GM12878 (cell line): ENCODE measurements around the gene PTPRD. TPM values are rescaled to one million over a fixed set of nuclear protein-coding genes. Genes with fewer than 3 reads are reported as not detected.

Source experiments
- ATAC-seq: fragments of 200-7000 bp; cut with Tn5 transposase; 3 replicates; pipeline ENCODE4 v1.9.1; 2020; ENCODE audit warnings: mild to moderate bottlenecking, moderate library complexity
- BruUV-seq: library from RNA; stranded (reverse); fragments of 400-500 nt; replicated peaks from 2 replicates; lab custom pipeline; 2021; lab: Mats Ljungman, UMichigan
- CTCF ChIA-PET: fragments of 300-600 bp; sonication (Branson Sonifier 250); formaldehyde crosslinking; extraction: SDS; loops from one replicate; lab custom pipeline; 2021; ENCODE audit warnings: inconsistent platforms; lab: Yijun Ruan, JAX
- POLR2A ChIA-PET: fragments of 350-600 bp; formaldehyde crosslinking; extraction: SDS; loops from one replicate; lab custom pipeline; 2021; ENCODE audit warnings: inconsistent platforms; lab: Charles Lee
- RAD21 ChIA-PET: fragments of 300-600 bp; sonication (Branson Sonifier 250); formaldehyde crosslinking; loops from one replicate; lab custom pipeline; 2023; ENCODE audit warnings: antibody characterized with exemption; ENCODE audit not compliant: unreplicated experiment; lab: Charles Lee
- SMC1A ChIA-PET: fragments of 300-600 bp; sonication (Branson Sonifier 250); formaldehyde crosslinking; loops from one replicate; lab custom pipeline; 2023; ENCODE audit not compliant: unreplicated experiment, uncharacterized antibody; lab: Charles Lee
- DNase-seq: peaks from one replicate; pipeline ENCODE4 v3.0.0-alpha.2; 2011; ENCODE audit warnings: low read depth, low spot score
- FAIRE-seq: peaks from 3 replicates; lab custom pipeline; 2011; peaks lifted over from hg19 to GRCh38; lab: Jason Lieb, UNC
- H2AFZ ChIP-seq: 2 replicates; pipeline ENCODE4 v1.6.0; 2011; ENCODE audit warnings: low read depth, low read length, control low read depth; ENCODE audit not compliant: control insufficient read depth
- H3K27ac ChIP-seq: 2 replicates; pipeline ENCODE4 v1.5.1; 2011; ENCODE audit warnings: control low read depth; ENCODE audit not compliant: control insufficient read depth, insufficient read depth
- H3K27me3 ChIP-seq, 2 experiments: replicated peaks in 1 of 2; 2 replicates each; pipeline versions ENCODE4 v1.6.0 to v1.6.1; 2011; ENCODE audit warnings: low read length in 1 of 2; ENCODE audit not compliant: control insufficient read depth in 2 of 2, insufficient read depth in 2 of 2
- H3K36me3 ChIP-seq, 2 experiments: 2 replicates each; pipeline ENCODE4 v1.5.1; 2011; ENCODE audit warnings: low read length in 1 of 2; ENCODE audit not compliant: control insufficient read depth in 2 of 2, insufficient read depth in 2 of 2
- H3K4me1 ChIP-seq: 2 replicates; pipeline ENCODE4 v1.6.1; 2011; ENCODE audit warnings: mild to moderate bottlenecking, low read length, moderate library complexity, mixed read lengths; ENCODE audit not compliant: control insufficient read depth, insufficient read depth
- H3K4me2 ChIP-seq: 2 replicates; pipeline ENCODE4 v1.6.0; 2011; ENCODE audit warnings: control low read depth; ENCODE audit not compliant: control insufficient read depth, insufficient read depth
- H3K4me3 ChIP-seq: fragments of 200-600 bp; sonication (generic); 2 replicates; pipeline ENCODE4 v1.5.1; 2016
- H3K79me2 ChIP-seq: 2 replicates; pipeline ENCODE4 v1.6.0; 2011; ENCODE audit warnings: low read length; ENCODE audit not compliant: control insufficient read depth, insufficient read depth
- H3K9ac ChIP-seq: 2 replicates; pipeline ENCODE4 v1.8.0; 2011; ENCODE audit warnings: low read length, control low read depth, mixed read lengths; ENCODE audit not compliant: control insufficient read depth, insufficient read depth
- H3K9me3 ChIP-seq: replicated peaks from 3 replicates; pipeline ENCODE4 v1.5.1; 2011; ENCODE audit warnings: mild to moderate bottlenecking, low read length; ENCODE audit not compliant: control insufficient read depth, insufficient read depth
- H4K20me1 ChIP-seq: 2 replicates; pipeline ENCODE4 v1.6.0; 2011; ENCODE audit not compliant: control insufficient read depth, insufficient read depth
- ATF7 ChIP-seq: fragments of 450-650 bp; IDR thresholded peaks from 2 replicates; pipeline ENCODE4 v1.6.1; 2016; ENCODE audit warnings: low read depth, mild to moderate bottlenecking
- GATAD2B ChIP-seq: fragments of 450-650 bp; conservative IDR thresholded peaks from 2 replicates; pipeline ENCODE4 v1.6.1; 2017; ENCODE audit warnings: low read depth, mild to moderate bottlenecking, moderate library complexity
- KLF5 ChIP-seq: fragments of 450-650 bp; IDR thresholded peaks from 2 replicates; pipeline ENCODE4 v1.6.1; 2014; ENCODE audit warnings: mild to moderate bottlenecking; ENCODE audit not compliant: partially characterized antibody
- MYC ChIP-seq: IDR thresholded peaks from 2 replicates; pipeline ENCODE4 v1.6.1; 2011; ENCODE audit warnings: mild to moderate bottlenecking, low read length, moderate library complexity, inconsistent platforms; ENCODE audit not compliant: insufficient read depth, insufficient replicate concordance, insufficient read length, severe bottlenecking
- RAD21 ChIP-seq: IDR thresholded peaks from 2 replicates; pipeline ENCODE4 v1.6.1; 2011; ENCODE audit warnings: mild to moderate bottlenecking, low read depth, low read length, moderate library complexity; ENCODE audit not compliant: insufficient read depth
- SKIL ChIP-seq: fragments of 450-650 bp; IDR thresholded peaks from 2 replicates; pipeline ENCODE4 v1.6.1; 2017; ENCODE audit warnings: mild to moderate bottlenecking, low read depth, inconsistent platforms; ENCODE audit not compliant: poor library complexity, severe bottlenecking
- SMC3 ChIP-seq: IDR thresholded peaks from 2 replicates; pipeline ENCODE4 v1.6.1; 2011; ENCODE audit warnings: low read length, improper control_type of control experiment, borderline replicate concordance
- STAT3 ChIP-seq: IDR thresholded peaks from 2 replicates; pipeline ENCODE4 v1.6.1; 2011; ENCODE audit warnings: low read depth, low read length, improper control_type of control experiment
- SUZ12 ChIP-seq: fragments of 200-600 bp; sonication (generic); IDR thresholded peaks from one replicate; pipeline ENCODE4 v1.6.1; 2018; ENCODE audit warnings: antibody characterized with exemption, mild to moderate bottlenecking; ENCODE audit not compliant: unreplicated experiment
- WRNIP1 ChIP-seq: IDR thresholded peaks from 2 replicates; pipeline ENCODE4 v1.6.1; 2011; ENCODE audit warnings: low read depth, low read length, improper control_type of control experiment, borderline replicate concordance
- ZNF217 ChIP-seq: fragments of 450-650 bp; IDR thresholded peaks from 2 replicates; pipeline ENCODE4 v1.6.1; 2017; ENCODE audit warnings: antibody characterized with exemption, mild to moderate bottlenecking
- ZSCAN29 ChIP-seq: fragments of 450-650 bp; IDR thresholded peaks from 2 replicates; pipeline ENCODE4 v1.6.1; 2017; ENCODE audit warnings: mild to moderate bottlenecking, moderate library complexity
- WGBS: methylation state at CpG from one replicate; pipeline ENCODE4 v1.1.6; 2016; ENCODE audit warnings: low lambda C conversion rate; ENCODE audit not compliant: insufficient replicate concordance, insufficient coverage; ENCODE audit errors: missing lambda C conversion rate; 5-methylcytosine and 5-hydroxymethylcytosine counted together
- in situ Hi-C: fragments of 300-500 bp; cut with MboI; formaldehyde crosslinking; loops from 9 replicates; pipeline ENCODE4 v1.14.3; 2018; ENCODE audit warnings: mixed read lengths
- intact Hi-C: fragments of 100-400 bp; cut with micrococcal nuclease; formaldehyde crosslinking; loops from one replicate; pipeline ENCODE4 v1.14.2; 2022; ENCODE audit not compliant: unreplicated experiment
- polyA plus RNA-seq, 11 experiments: library from polyadenylated mRNA; depleted of rRNA in 4 of 11; unstranded in 6 of 11; stranded (reverse) in 5 of 11; fragments of >200 nt; fragmentation: Nextera tagmentation in 4 of 11; fragmentation: Illumina TruSeq in 1 of 11; extraction: Ambion mirVana in 4 of 11; extraction: Trizol in 1 of 11; gene quantifications; 1 replicate in 1 of 11; 2 replicates in 10 of 11; pipeline versions ENCODE4 v1.2.1 to v1.2.3, GENCODE V29; 2011 to 2016; ENCODE audit warnings: inconsistent platforms in 2 of 11, missing spikeins in 2 of 11, low read depth in 1 of 11
- total RNA-seq, 4 experiments: library from RNA; depleted of rRNA in 3 of 4; stranded (reverse); fragments of >200 nt in 3 of 4; fragmentation: Illumina TruSeq in 1 of 4; extraction: Trizol in 1 of 4; gene quantifications; 2 replicates each; pipeline versions ENCODE4 v1.2.1 to v1.2.3, GENCODE V29; 2013 to 2021
- TF ChIP-seq, protein P1 (sequence below): fragments of 450-650 bp; IDR thresholded peaks from 2 replicates; pipeline ENCODE4 v1.6.1; 2017; ENCODE audit warnings: mild to moderate bottlenecking, moderate library complexity
- TF ChIP-seq, protein P2 (sequence below): IDR thresholded peaks from 2 replicates; pipeline ENCODE4 v1.6.1; 2012; ENCODE audit warnings: low read depth, low read length, improper control_type of control experiment

The PTPRD gene
- total and polyA plus RNA-seq, 10 of the 15 experiments (the other 5 are each of a cell fraction or from before 2014, with no cell fraction given), result under 0.01 to 0.05 (median 0.01) TPM; not detected in 7

GRCh38 chr9:9942764-9943424 is 669.9 kb downstream of the PTPRD start:
- Histone ChIP-seq H3K79me2 (no peaks in the 10 kb centered on the region), H4K20me1 (no peaks in the 10 kb centered on the region)
- TF ChIP-seq ZNF217 (no peak), STAT3 (no peak), SMC3 (peak; percentile 78), SUZ12 (no peak), RAD21 (peak; percentile 81), MYC (no peak), GATAD2B (no peak), WRNIP1 (no peak), ZSCAN29 (no peak), ATF7 (no peak), SKIL (no peak), KLF5 (no peak)
- TF ChIP-seq, protein P1, sequence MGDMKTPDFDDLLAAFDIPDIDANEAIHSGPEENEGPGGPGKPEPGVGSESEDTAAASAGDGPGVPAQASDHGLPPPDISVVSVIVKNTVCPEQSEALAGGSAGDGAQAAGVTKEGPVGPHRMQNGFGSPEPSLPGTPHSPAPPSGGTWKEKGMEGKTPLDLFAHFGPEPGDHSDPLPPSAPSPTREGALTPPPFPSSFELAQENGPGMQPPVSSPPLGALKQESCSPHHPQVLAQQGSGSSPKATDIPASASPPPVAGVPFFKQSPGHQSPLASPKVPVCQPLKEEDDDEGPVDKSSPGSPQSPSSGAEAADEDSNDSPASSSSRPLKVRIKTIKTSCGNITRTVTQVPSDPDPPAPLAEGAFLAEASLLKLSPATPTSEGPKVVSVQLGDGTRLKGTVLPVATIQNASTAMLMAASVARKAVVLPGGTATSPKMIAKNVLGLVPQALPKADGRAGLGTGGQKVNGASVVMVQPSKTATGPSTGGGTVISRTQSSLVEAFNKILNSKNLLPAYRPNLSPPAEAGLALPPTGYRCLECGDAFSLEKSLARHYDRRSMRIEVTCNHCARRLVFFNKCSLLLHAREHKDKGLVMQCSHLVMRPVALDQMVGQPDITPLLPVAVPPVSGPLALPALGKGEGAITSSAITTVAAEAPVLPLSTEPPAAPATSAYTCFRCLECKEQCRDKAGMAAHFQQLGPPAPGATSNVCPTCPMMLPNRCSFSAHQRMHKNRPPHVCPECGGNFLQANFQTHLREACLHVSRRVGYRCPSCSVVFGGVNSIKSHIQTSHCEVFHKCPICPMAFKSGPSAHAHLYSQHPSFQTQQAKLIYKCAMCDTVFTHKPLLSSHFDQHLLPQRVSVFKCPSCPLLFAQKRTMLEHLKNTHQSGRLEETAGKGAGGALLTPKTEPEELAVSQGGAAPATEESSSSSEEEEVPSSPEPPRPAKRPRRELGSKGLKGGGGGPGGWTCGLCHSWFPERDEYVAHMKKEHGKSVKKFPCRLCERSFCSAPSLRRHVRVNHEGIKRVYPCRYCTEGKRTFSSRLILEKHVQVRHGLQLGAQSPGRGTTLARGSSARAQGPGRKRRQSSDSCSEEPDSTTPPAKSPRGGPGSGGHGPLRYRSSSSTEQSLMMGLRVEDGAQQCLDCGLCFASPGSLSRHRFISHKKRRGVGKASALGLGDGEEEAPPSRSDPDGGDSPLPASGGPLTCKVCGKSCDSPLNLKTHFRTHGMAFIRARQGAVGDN, result no peak
- TF ChIP-seq, protein P2, sequence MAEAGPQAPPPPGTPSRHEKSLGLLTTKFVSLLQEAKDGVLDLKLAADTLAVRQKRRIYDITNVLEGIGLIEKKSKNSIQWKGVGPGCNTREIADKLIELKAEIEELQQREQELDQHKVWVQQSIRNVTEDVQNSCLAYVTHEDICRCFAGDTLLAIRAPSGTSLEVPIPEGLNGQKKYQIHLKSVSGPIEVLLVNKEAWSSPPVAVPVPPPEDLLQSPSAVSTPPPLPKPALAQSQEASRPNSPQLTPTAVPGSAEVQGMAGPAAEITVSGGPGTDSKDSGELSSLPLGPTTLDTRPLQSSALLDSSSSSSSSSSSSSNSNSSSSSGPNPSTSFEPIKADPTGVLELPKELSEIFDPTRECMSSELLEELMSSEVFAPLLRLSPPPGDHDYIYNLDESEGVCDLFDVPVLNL, result no peak

More at GRCh38 chr9:9942764-9943424, 669.9 kb downstream of the PTPRD start:
- Histone ChIP-seq H3K4me1 (no peaks in the 10 kb centered on the region), H3K27me3 (no peaks in the 10 kb centered on the region), H3K9ac (no peak overlapping the region), H3K36me3 (no peaks in the 10 kb centered on the region), H3K9me3 (no peaks in the 10 kb centered on the region), H3K27ac (no peak overlapping the region), H2AFZ (no peak overlapping the region), H3K4me3 (no peak overlapping the region), H3K4me2 (no peak overlapping the region)
- intact Hi-C loops (loop anchor here (1.0 kb wide), 1 partner anchor 337 kb away; no protein-coding TSS in a partner anchor), in situ Hi-C loops (loop anchor here (10.0 kb wide), 1 partner anchor 338 kb away; no protein-coding TSS in a partner anchor)
- ChIA-PET SMC1A (interaction anchor here (0.6 to 2.3 kb wide), 9 partner anchors 8 to 1214 kb away, joined by 3 to 18 read pairs (median 4); no protein-coding TSS in a partner anchor), POLR2A (interaction anchor here (0.6 kb wide), 1 partner anchor 815 kb away, joined by 3 read pairs; no protein-coding TSS in a partner anchor), RAD21 (interaction anchor here (0.5 to 2.7 kb wide), 16 partner anchors 14 to 670 kb away, joined by 3 to 36 read pairs (median 3); no protein-coding TSS in a partner anchor), CTCF (interaction anchor here (0.6 to 4.1 kb wide), 39 partner anchors 11 to 1047 kb away, joined by 3 to 64 read pairs (median 3); no protein-coding TSS in a partner anchor)
- WGBS, result 1% methylated on average over 5 of the region's 5 CpGs
- DNase-seq (peak; percentile 13), ATAC-seq (peak; percentile 84), FAIRE-seq (peak; percentile 75)
- no TSS peak for BruUV-seq
